ENCODE measurements around the gene TNFSF15.

Gene TNFSF15

GRCh38 chr9:114834386-114834785, 28.5 kb upstream of the TNFSF15 start:
- no peak for TF ChIP-seq CTCF (IDR thresholded peaks at IDR 0.05; ENCODE audit: insufficient read depth, missing control alignments)
- FAIRE-seq (no peak), DNase-seq (ENCODE audit: insufficient read length, low spot score) (no peak)

GRCh38 chr9:114830546-114830945, 24.7 kb upstream of the TNFSF15 start:
- DNase-seq (ENCODE audit: insufficient read length, low spot score) (no peak), FAIRE-seq (no peak)
- no peak for TF ChIP-seq CTCF (IDR thresholded peaks at IDR 0.05; ENCODE audit: insufficient read depth, missing control alignments)

- no peak for TF ChIP-seq CTCF (IDR thresholded peaks at IDR 0.05; ENCODE audit: insufficient read depth, missing control alignments)
- DNase-seq (ENCODE audit: insufficient read length, low spot score) (no peak), FAIRE-seq (no peak)
These were observed 24.0 kb upstream of the TNFSF15 start for GRCh38 chr9:114829574-114830440.

- TF ChIP-seq CTCF (IDR thresholded peaks at IDR 0.05; ENCODE audit: insufficient read depth, missing control alignments): no peak
- DNase-seq (ENCODE audit: insufficient read length, low spot score) (no peak), FAIRE-seq (no peak)
These were observed 22.4 kb upstream of the TNFSF15 start for GRCh38 chr9:114828303-114828650.

- DNase-seq (ENCODE audit: insufficient read length, low spot score) (no peak), FAIRE-seq (no peak)
- TF ChIP-seq CTCF (IDR thresholded peaks at IDR 0.05; ENCODE audit: insufficient read depth, missing control alignments): no peak
These were observed 21.9 kb upstream of the TNFSF15 start for GRCh38 chr9:114827641-114828302.

GRCh38 chr9:114826431-114826830, 20.6 kb upstream of the TNFSF15 start:
- DNase-seq (ENCODE audit: insufficient read length, low spot score): no peak
- no peak for TF ChIP-seq CTCF (IDR thresholded peaks at IDR 0.05; ENCODE audit: insufficient read depth, missing control alignments)
- FAIRE-seq: no peak
